Rectal smooth muscle tissue (tissue), 1 donor: Measurements from ENCODE around the gene PTPA.
A peak's percentile ranks its signal among the peaks of the same experiment; 100 is the strongest.

Experiments used
- H3K27ac ChIP-seq: one replicate; pipeline ENCODE4 v1.7.0; 2013; ENCODE audit warnings: low read depth, low read length, inconsistent platforms
- H3K27me3 ChIP-seq: one replicate; pipeline ENCODE4 v1.7.0; 2013; ENCODE audit warnings: low read length; ENCODE audit not compliant: control insufficient read depth, insufficient read depth
- H3K36me3 ChIP-seq: one replicate; pipeline ENCODE4 v1.7.0; 2013; ENCODE audit warnings: low read length; ENCODE audit not compliant: control insufficient read depth, insufficient read depth
- H3K4me1 ChIP-seq: one replicate; pipeline ENCODE4 v1.7.0; 2013; ENCODE audit warnings: low read length; ENCODE audit not compliant: control insufficient read depth, insufficient read depth
- H3K4me3 ChIP-seq: one replicate; pipeline ENCODE4 v1.7.0; 2013; ENCODE audit warnings: low read length
- H3K9ac ChIP-seq: one replicate; pipeline ENCODE4 v1.7.0; 2013; ENCODE audit warnings: low read length

PTPA gene

DNA sequence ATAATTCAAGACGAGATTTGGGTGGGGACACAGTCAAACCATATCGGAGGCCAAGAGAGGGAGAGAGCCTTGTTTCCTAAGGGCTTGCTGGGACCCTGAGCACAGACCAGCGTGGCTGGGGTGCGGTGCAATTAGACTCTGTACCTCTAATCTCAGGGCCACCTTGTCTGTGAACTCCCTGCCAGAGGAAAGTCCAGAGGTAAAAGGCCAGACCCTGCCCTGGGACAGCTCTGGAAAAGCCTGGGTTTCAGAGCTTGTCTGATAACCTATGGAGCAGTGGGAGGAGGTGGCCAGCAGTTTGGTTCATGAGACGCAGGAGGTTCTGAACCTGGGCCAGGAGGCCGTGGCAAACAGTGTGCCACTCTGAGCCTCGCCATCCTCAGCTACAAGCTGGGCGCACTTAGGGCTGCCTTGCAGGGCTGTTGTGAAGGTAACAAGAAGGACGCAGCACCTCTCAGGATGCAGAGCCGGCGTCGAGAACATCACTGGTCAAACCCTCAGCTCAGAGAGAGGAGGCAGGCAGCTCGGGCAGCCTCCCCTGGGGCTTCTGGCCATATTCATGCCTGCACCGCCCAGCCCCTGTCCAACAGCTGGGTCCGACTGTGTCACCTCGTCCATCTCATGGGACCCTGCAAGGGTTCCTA is 35.1 kb upstream of the PTPA start:
- Histone ChIP-seq H3K9ac (no peak overlapping the region), H3K4me1 (no peaks in the 10 kb centered on the region), H3K4me3 (no peak overlapping the region), H3K27me3 (no peaks in the 10 kb centered on the region), H3K27ac (no peak overlapping the region), H3K36me3 (no peaks in the 10 kb centered on the region)

- Histone ChIP-seq H3K9ac (no peak overlapping the region), H3K27ac (no peak overlapping the region)
Observed at GRCh38 chr9:129076640-129077037, 34.6 kb upstream of the PTPA start.

DNA sequence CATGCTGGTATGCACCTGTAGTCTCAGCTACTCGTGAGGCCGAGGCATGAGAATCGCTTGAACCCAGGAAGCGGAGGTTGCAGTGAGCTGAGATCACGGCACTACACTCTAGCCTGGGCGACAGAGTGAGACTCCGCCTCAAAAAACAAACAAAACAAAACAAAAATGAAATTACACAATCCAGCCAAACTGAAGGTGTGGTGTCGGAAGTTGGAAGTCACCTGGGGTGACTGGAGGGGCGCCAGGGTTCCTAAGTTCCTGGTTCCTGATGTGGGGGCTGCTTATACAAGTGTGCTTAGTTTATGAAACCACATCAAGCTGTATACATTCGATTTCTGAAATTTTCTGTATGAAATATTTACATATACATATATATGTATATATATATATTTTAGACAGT is 34.0 kb upstream of the PTPA start:
- Histone ChIP-seq H3K9ac (no peak overlapping the region), H3K36me3 (no peaks in the 10 kb centered on the region), H3K4me3 (no peak overlapping the region), H3K27me3 (no peaks in the 10 kb centered on the region), H3K4me1 (peaks cover 8% of the 10 kb centered on the region), H3K27ac (no peak overlapping the region)

More at GRCh38 chr9:129076640-129077037, 34.6 kb upstream of the PTPA start:
- Histone ChIP-seq H3K36me3 (no peaks in the 10 kb centered on the region), H3K27me3 (no peaks in the 10 kb centered on the region), H3K4me1 (peaks cover 2% of the 10 kb centered on the region), H3K4me3 (no peak overlapping the region)

GRCh38 chr9:129078691-129079503 is 32.3 kb upstream of the PTPA start:
- Histone ChIP-seq H3K4me1 (peaks cover 8% of the 10 kb centered on the region), H3K27ac (no peak overlapping the region), H3K27me3 (no peaks in the 10 kb centered on the region), H3K4me3 (no peak overlapping the region), H3K36me3 (no peaks in the 10 kb centered on the region), H3K9ac (no peak overlapping the region)

- no peaks in the 10 kb centered on the region for H3K36me3 ChIP-seq
- H3K4me1 ChIP-seq = peaks cover 8% of the 10 kb centered on the region
- H3K4me3 ChIP-seq = peak overlapping the region; percentile 83
- H3K9ac ChIP-seq = no peak overlapping the region
- no peaks in the 10 kb centered on the region for H3K27me3 ChIP-seq
- no peak overlapping the region for H3K27ac ChIP-seq
Observed at GRCh38 chr9:129079829-129080228, 31.4 kb upstream of the PTPA start.

- H3K27me3 ChIP-seq = no peaks in the 10 kb centered on the region
- H3K4me1 ChIP-seq = peaks cover 8% of the 10 kb centered on the region
- H3K27ac ChIP-seq = no peak overlapping the region
- no peak overlapping the region for H3K9ac ChIP-seq
- H3K36me3 ChIP-seq = no peaks in the 10 kb centered on the region
- peak overlapping the region; percentile 83 for H3K4me3 ChIP-seq
Observed at GRCh38 chr9:129080298-129080600, 31.0 kb upstream of the PTPA start.

- Histone ChIP-seq H3K4me1 (peaks cover 8% of the 10 kb centered on the region), H3K27ac (peak within 1 kb of the TSS; percentile 56), H3K36me3 (peaks cover 3% of the 10 kb centered on the region)
Observed at GRCh38 chr9:129080601-129081387, 30.4 kb upstream of the PTPA start, which contains the start of gene DOLPP1. Gene DOLPP1 (plus strand): TSS chr9:129081111. CDS start chr9:129081132, 21 bp downstream.

DNA sequence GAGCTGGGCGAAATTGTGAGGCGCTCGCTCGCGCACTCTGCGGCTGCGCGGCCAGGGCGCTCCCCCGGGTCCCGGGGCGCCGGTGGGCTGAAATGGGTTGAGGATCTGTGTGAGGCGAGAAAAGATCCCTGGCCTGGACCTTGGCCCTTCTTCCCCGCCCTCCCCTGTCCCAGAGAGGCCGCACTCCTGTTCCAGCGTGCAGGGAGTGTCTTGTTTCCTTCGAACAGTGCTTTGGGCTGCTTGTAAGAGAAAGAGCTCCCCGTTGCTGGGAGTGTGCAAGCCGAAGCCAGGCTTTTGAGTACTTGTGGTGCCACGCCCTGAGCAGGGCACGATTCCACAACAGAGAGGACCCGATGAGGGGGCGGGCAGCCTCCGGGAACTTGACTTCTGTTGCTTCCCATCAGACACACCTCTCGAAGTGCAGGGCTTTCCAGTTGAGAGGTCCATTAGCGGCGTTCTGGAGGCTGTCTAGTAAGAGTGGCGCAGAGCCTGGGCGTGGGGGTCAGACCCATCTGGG is 29.8 kb upstream of the PTPA start:
- Histone ChIP-seq H3K4me1 (peaks cover 8% of the 10 kb centered on the region), H3K27ac (peak overlapping the region; percentile 50), H3K9ac (peak overlapping the region; percentile 63), H3K36me3 (peaks cover 10% of the 10 kb centered on the region), H3K27me3 (no peaks in the 10 kb centered on the region), H3K4me3 (peak overlapping the region; percentile 91)

More at GRCh38 chr9:129080601-129081387, 30.4 kb upstream of the PTPA start, which contains the start of gene DOLPP1:
- peak within 1 kb of the TSS; percentile 63 for H3K9ac ChIP-seq
- no peaks in the 10 kb centered on the region for H3K27me3 ChIP-seq
- peak within 1 kb of the TSS; percentile 91 for H3K4me3 ChIP-seq

DNA sequence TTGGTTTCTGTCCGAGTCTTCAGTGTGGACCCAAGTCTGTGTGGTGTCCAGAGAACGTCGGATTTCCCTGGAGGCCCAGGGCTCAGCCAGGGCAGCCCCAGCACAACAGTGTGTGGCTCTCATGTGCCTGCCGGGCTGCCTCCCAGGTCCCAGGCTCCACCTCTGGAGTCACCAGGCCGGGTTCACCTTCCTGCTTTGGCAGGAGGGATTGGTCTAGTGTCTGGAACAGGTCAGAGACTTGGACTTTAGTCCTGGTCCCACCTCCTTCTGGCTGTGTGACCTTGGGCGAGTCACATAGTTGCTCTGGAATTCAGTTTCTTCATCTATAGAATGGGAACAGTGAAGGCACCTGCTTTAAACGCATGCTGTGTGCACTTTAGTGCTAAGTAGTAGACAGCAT is 27.1 kb upstream of the PTPA start:
- Histone ChIP-seq H3K4me1 (peaks cover 8% of the 10 kb centered on the region), H3K36me3 (peaks cover 16% of the 10 kb centered on the region), H3K9ac (no peak overlapping the region), H3K27ac (no peak overlapping the region), H3K27me3 (no peaks in the 10 kb centered on the region), H3K4me3 (no peak overlapping the region)

- no peak overlapping the region for H3K27ac ChIP-seq
- no peak overlapping the region for H3K9ac ChIP-seq
- H3K4me3 ChIP-seq = no peak overlapping the region
- no peaks in the 10 kb centered on the region for H3K4me1 ChIP-seq
- peaks cover 26% of the 10 kb centered on the region for H3K36me3 ChIP-seq
- no peaks in the 10 kb centered on the region for H3K27me3 ChIP-seq
Observed at GRCh38 chr9:129089246-129089645, 22.0 kb upstream of the PTPA start.

GRCh38 chr9:129093602-129094386 is 17.4 kb upstream of the PTPA start:
- H3K27ac ChIP-seq = no peak overlapping the region
- H3K27me3 ChIP-seq = no peaks in the 10 kb centered on the region
- H3K9ac ChIP-seq = no peak overlapping the region
- H3K4me1 ChIP-seq = no peaks in the 10 kb centered on the region
- H3K36me3 ChIP-seq = peaks cover 25% of the 10 kb centered on the region
- H3K4me3 ChIP-seq = no peak overlapping the region
